ENCODE data around the gene HARS1.
"Not testable (repeated sequence)": the region's sequence is repeated elsewhere in the genome, so short reads cannot be mapped to it uniquely, and the experiment has no call there.

The HARS1 gene

GRCh38 chr5:140674629-140675028 is 16.5 kb downstream of the HARS1 start:
- DNase-seq = no peak

GRCh38 chr5:140674211-140674610 is 17.0 kb downstream of the HARS1 start:
- no peak for DNase-seq

- DNase-seq = no peak
These were observed 17.8 kb downstream of the HARS1 start, which contains the start of gene DND1 for GRCh38 chr5:140673187-140673976. Gene DND1, minus strand, starts transcription at chr5:140673576. Its CDS starts 34 bp downstream, at chr5:140673542.

DNA sequence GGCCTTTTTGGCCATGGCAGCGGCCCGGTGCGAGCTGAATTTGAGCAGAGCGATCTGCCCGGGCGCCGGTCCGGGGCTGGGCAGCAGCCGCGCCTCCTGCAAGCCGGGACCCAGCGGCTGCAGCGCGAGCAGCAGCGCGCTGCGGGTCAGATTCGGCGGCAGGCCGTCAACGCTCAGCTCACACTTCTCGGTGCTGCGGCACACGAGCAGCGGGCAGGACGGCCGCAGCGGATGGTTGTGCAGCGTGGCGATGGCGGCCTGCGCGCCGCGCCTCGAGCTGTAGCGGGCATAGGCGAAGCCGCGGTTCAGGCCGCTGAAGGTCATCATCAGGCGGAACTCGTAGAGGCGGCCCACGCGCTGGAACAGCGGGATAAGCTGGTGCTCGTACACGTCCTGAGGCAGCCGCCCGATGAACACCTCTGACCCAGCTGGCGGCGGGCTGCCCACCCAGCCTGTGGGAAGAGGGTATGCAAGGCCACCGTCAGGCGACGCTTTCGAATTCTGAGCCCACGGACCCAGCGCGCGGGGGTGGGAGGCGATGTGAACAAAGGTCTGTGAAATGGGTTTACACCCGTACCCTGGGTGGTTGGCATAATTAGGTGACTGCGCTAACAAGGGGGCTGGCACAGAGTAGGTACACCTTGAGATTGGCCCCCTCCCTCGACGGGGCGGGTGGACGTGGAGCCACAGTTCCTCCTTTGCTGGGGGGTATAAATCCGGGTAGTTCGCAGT is 18.5 kb downstream of the HARS1 start:
- DNase-seq = no peak

DNA sequence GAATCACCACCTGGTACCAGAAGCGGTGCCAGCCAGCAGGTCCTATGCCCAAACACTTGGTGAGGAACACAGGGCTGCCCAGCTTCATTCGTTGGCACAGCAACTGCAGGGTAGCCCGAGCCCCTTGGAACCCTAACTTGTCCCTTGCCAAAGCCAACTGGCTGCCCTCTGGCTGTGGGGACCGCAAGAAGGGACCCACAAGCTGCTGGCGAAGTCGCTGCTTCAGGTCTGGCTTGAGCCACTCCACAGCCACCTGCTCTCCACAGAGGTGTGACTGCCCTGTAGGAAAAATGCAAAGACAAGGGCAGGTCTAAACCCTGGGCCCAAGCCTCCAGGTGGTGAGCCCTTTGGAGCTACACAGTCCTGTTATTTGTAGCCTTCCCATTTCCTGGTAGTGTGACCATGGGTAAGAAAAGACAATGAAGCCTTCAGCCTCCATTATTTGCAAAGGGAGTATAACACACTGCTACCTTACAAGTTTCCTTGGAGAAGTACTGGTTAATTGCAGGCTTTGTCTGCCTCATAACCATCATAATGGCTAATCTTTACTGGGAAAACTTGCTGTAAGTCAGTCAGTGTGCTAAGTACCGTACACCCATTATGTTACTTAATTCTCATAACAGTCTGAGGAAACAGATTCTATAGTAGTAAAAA is 19.6 kb downstream of the HARS1 start:
- DNase-seq = no peak

DNA sequence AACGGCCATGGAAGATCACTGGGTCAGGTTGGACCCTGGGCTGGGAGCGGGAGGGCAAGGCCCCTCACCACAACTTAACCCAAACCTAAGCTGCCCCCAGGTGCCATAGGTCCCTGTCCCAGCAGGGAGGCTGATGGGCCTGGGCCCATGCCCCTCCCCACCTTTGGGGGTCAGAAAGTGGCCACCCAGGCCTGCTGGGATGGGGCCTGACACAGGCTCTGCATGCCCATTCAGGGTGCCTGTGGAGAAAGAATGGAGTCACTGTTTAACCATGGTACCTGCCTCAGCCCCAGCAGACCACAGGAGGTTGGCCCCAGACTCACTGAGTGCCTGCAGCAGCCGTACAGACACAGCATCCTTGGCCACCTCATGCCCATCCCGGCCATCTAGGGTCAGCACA is 20.1 kb downstream of the HARS1 start:
- not testable (repeated sequence) for DNase-seq

- peak; percentile 86 for DNase-seq
These were observed 26.6 kb downstream of the HARS1 start, which contains the start of gene WDR55 for GRCh38 chr5:140664359-140665119. Gene WDR55, plus strand, starts transcription at chr5:140664904. Its CDS starts 9 bp downstream, at chr5:140664913.

GRCh38 chr5:140664030-140664358 is 27.2 kb downstream of the HARS1 start:
- no peak for DNase-seq

DNA sequence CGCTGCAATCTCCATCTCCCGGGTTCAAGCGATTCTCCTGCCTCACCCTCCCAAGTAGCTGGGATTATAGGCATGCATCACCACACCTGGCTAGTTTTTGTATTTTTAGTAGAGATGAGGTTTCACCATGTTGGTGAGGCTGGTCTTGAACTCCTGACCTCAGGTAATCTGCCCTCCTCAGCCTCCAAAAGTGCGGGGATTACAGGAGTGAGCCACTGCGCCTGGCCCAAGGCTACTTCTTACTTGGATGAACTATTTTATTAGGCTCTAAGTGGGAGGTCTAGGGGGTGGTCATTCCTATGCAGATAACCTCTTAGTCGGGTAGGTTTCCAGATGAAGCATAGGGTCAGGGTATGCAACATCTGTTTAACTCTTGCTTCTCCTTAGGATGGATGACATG is 30.8 kb downstream of the HARS1 start:
- not testable (repeated sequence) for DNase-seq

GRCh38 chr5:140658870-140659269 is 32.3 kb downstream of the HARS1 start:
- DNase-seq = no peak

- no peak for DNase-seq
These were observed 44.1 kb downstream of the HARS1 start for GRCh38 chr5:140647042-140647419.

GRCh38 chr5:140642718-140643117 is 48.5 kb downstream of the HARS1 start:
- no peak for DNase-seq

GRCh38 chr5:140641716-140642115 is 49.5 kb downstream of the HARS1 start:
- no peak for DNase-seq

DNA sequence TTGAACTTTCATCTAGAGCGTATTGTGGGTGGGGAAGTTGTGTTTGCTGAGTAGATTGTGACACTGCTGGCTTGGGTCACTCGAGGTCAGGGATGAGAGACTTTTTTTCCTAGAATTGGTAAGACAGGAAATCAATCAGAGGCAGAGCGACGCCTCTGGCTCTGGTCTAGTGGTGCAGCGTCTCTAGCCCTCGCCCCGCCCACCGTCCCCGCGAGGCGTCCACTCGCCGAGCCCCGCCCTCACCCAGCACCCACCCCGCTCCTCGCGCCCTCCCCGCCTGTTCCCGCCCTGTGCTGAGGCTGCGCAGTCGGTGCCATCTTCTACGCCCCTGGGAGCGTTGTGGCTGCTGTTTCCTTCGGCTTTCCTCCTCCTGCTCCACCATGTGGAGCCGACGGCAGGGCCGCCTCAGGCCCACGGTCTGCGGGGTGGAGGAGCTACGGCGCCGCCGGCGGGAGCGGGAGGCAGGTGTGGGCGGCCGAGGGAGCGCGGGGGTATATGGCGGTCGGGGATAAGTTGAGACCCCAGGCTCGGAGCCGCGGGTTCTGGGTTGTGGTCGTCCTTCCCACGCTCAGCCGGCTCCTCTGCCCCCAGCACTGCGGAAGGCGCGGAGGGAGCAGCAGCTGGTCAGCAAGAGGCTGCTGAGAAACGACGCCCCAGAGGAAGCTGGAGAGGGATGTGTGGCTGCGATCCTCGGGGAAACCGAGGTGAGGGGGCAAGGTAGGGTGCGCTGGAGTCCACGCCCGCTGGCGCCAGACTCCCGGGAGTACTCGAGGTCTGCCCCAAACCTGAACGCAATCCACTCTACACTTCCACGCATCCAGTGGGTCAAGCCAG is 51.8 kb downstream of the HARS1 start, which contains the start of gene TMCO6:
Gene TMCO6 (plus strand): TSS at position 304 of the 834 bp plus-strand sequence. CDS start 77 bp downstream, at position 381.
- DNase-seq = peak; percentile 92

GRCh38 chr5:140638898-140639147 is 52.3 kb downstream of the HARS1 start:
- DNase-seq = not testable (repeated sequence)

DNA sequence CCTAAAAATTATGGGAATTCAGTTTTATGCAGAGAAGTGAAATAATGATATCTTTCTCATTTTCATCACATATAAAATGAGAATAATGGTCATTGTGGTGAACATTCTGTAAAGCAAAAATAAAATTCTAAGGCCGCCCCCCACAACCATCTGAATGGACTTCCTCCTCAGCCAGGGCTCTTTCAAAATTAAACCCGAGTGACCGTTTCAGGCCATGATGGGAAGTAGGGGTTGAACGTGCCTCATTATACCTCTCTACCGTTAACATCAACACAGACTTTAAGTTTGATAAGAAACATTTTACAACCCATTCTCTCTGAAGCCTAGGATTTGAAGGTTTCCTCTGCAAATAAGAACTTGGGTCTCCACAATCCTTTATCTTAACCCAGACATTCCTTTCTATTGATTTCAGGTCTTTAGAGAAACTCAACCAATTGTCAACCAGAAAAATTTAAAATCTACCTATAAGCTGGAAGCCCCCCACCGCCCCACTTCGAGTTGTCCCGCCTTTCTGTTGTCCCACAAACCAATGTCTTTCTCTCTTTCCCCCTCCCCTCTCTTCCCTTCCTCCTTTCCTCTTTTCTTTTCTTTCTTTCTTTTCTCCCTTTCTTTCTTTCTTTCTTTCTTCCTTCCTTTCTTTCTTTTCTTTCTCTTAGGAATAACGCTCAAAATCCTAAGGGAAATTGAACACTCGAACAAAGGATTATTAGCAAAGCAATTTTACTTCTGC is 53.6 kb downstream of the HARS1 start:
- no peak for DNase-seq

DNA sequence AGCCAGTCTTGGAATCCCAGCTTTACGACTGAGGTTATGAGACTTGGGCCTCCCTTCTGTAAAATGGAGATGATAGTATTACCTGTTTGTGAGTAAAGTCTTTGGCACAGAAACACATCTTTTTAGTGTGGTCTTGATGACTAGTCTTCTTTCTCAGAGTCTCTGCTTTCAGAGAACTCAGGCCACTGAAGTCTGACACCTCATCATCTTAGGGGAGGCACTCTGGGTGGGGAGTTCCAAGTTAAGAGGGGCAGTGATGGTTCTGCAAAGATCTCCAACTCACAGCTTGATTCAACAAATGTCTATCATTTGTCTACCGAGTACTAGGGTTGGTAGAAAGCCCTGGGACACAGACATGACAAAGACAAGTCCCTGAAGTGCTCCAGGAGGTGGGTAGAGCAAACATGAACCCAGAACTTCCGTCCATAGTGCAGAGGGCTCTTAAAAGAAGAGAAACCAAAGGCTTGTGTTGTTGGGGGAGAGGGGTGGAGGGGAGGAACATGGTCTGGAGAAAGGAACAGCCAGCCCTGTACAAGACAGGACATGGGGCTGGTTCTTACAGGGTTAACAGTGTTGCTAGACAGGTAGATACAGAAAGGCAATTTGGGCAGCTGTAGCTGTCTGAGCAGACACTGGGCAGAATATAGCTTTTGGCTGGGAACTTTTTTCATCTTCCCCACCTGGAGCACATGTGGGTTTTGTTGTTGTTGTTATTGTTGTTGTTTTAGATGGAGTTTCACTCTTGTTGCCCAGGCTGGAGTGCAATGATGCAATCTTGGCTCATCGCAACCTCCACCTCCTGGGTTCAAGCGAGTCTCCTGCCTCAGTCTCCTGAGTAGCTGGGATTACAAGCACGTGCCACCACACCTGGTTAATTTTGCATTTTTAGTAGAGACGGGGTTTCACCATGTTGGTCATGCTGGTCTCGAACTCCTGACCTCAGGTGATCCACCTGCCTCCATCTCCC is 55.6 kb downstream of the HARS1 start:
- DNase-seq = no peak

GRCh38 chr5:140634103-140634502 is 57.1 kb downstream of the HARS1 start:
- no peak for DNase-seq

DNA sequence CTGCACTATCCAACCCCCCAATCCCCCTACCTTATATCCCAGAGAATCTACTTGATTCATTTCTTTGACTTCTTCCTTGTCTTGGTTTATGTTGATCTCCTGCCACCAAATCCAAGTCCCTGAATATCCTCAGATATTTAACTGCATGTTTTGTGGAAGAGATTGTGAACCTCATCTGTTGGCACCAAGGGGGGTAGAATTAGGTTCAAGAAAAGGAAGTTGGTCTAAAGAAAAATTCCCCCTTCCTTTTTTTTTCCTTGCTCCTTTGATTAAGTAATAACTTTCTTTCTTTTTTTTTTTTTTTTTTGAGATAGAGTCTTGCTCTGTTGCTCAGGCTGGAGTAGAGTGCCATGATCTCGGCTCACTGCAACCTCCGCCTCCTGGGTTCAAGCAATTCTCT is 57.7 kb downstream of the HARS1 start:
- no peak for DNase-seq

GRCh38 chr5:140633021-140633471 is 58.1 kb downstream of the HARS1 start, which contains the start of gene CD14:
Gene CD14, minus strand, starts transcription at chr5:140633175. Its CDS starts 104 bp downstream, at chr5:140633071.
- no peak for DNase-seq
